Nephron progenitor cell (in vitro differentiated cells): ENCODE data around the gene IER3IP1.
"Not testable (repeated sequence)": the region's sequence is repeated elsewhere in the genome, so short reads cannot be mapped to it uniquely, and the experiment has no call there.

Source experiments
- DNase-seq: peaks from one replicate; pipeline ENCODE4 v3.0.0; 2021
- H3K27ac Mint-ChIP-seq: 2 replicates; pipeline ENCODE4 v1.8.0; 2021; ENCODE audit warnings: mild to moderate bottlenecking, moderate library complexity, mixed read lengths
- H3K27me3 Mint-ChIP-seq: 2 replicates; pipeline ENCODE4 v1.8.0; 2021; ENCODE audit warnings: mild to moderate bottlenecking, low read depth, mixed read lengths; ENCODE audit not compliant: poor library complexity
- H3K36me3 Mint-ChIP-seq: 2 replicates; pipeline ENCODE4 v1.8.0; 2021; ENCODE audit warnings: low read depth, mixed read lengths
- H3K4me1 Mint-ChIP-seq: 2 replicates; pipeline ENCODE4 v1.8.0; 2021; ENCODE audit warnings: mixed read lengths
- H3K4me3 Mint-ChIP-seq: 2 replicates; pipeline ENCODE4 v1.8.0; 2021; ENCODE audit warnings: mild to moderate bottlenecking, moderate library complexity, mixed read lengths
- H3K9me3 Mint-ChIP-seq: 2 replicates; pipeline ENCODE4 v1.8.0; 2021; ENCODE audit warnings: mild to moderate bottlenecking, moderate library complexity, mixed read lengths
- CTCF ChIP-seq: fragments of 200-600 bp; sonication (generic); IDR thresholded peaks from 2 replicates; pipeline ENCODE4 v1.5.0; 2021; ENCODE audit warnings: antibody characterized with exemption

Gene IER3IP1

DNA sequence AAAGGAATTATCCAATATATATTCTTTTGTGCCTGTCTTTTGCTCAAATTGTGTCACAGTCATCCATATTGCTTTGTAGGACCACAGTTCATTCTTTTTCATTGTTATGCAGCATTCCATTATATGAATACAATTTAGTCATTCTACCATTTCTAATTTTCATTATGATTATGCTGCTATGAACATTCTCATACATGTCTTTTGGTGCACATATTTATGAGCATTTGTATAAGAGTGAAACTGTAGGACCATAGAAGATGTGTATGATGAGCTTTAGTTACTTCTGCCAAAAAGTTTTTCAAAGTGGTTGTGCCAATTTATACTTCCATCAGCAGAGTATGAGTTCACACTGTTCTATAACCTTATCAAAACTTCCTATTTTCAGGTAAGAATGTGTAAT, 7.7 kb downstream of the IER3IP1 start:
- no peak for DNase-seq
- peaks cover 7% of the 10 kb centered on the region for H3K27me3 Mint-ChIP-seq
- H3K4me1 Mint-ChIP-seq, result peaks cover 35% of the 10 kb centered on the region
- H3K9me3 Mint-ChIP-seq, result no peaks in the 10 kb centered on the region
- no peak overlapping the region for H3K27ac Mint-ChIP-seq
- TF ChIP-seq CTCF, result no peak
- no peak overlapping the region for H3K4me3 Mint-ChIP-seq
- H3K36me3 Mint-ChIP-seq, result no peaks in the 10 kb centered on the region

GRCh38 chr18:47166294-47166693, 9.9 kb downstream of the IER3IP1 start:
- Mint-ChIP-seq H3K36me3 (peaks cover 11% of the 10 kb centered on the region), H3K4me3 (peak overlapping the region; percentile 2), H3K9me3 (no peaks in the 10 kb centered on the region), H3K27ac (no peak overlapping the region), H3K27me3 (peaks cover 10% of the 10 kb centered on the region), H3K4me1 (peaks cover 51% of the 10 kb centered on the region)
- peak; percentile 28 for DNase-seq
- no peak for TF ChIP-seq CTCF

DNA sequence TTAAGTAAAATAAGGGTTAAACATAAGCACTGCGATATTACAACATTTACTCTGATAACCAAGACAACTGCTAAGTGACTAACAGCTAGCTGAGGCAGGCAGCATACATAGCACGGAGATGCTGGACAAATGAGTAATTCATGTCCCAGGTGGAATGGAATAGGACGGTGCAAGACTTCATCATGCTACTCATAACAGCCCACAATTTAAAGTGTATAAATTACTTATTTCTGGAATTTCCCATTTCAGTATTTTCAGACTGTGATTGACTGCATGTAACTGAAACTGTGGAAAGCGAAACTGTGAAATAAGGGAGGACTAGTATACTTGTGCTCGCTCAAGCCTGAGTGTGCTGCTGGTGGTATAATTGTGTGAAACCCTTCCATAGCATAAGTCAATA, 12.9 kb downstream of the IER3IP1 start:
- H3K36me3 Mint-ChIP-seq, result peaks cover 29% of the 10 kb centered on the region
- no peak for DNase-seq
- no peak overlapping the region for H3K27ac Mint-ChIP-seq

DNA sequence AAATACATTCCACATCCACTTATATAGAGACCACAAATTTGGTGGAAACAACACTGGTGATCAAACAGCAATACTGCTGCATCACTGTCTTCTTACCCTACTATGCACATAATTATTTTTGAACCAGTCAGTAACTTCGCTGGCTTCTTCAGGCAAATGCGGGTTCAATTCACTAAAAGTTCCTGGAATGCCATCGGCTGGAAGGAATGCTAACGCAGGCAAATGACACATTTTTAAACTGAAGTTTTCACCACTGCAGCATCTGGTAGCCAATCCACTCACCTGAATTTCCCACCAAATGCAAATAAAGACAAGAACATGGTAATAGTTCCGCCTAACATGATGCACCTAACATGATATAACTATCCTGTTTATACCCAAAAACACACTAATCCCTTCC, 15.9 kb downstream of the IER3IP1 start:
- Mint-ChIP-seq H3K4me1 (peaks cover 28% of the 10 kb centered on the region), H3K27me3 (peaks cover 3% of the 10 kb centered on the region)
- no peak for DNase-seq

More for the DNA sequence above, 12.9 kb downstream of the IER3IP1 start:
- no peak for TF ChIP-seq CTCF
- Mint-ChIP-seq H3K27me3 (peaks cover 3% of the 10 kb centered on the region), H3K4me3 (no peak overlapping the region), H3K4me1 (peaks cover 47% of the 10 kb centered on the region), H3K9me3 (no peaks in the 10 kb centered on the region)

GRCh38 chr18:47158404-47158803, 17.8 kb downstream of the IER3IP1 start:
- not testable (repeated sequence) for DNase-seq, H3K9me3 Mint-ChIP-seq, H3K4me3 Mint-ChIP-seq, H3K27ac Mint-ChIP-seq, H3K27me3 Mint-ChIP-seq
- H3K4me1 Mint-ChIP-seq, result peaks cover 15% of the 10 kb centered on the region
- H3K36me3 Mint-ChIP-seq, result peaks cover 41% of the 10 kb centered on the region

More for the DNA sequence above, 15.9 kb downstream of the IER3IP1 start:
- H3K9me3 Mint-ChIP-seq, result no peaks in the 10 kb centered on the region
- peaks cover 39% of the 10 kb centered on the region for H3K36me3 Mint-ChIP-seq
- TF ChIP-seq CTCF, result no peak
- no peak overlapping the region for H3K4me3 Mint-ChIP-seq
- no peak overlapping the region for H3K27ac Mint-ChIP-seq

GRCh38 chr18:47151439-47151838, 24.7 kb downstream of the IER3IP1 start:
- Mint-ChIP-seq H3K36me3 (peaks cover 22% of the 10 kb centered on the region), H3K4me3 (peak overlapping the region; percentile 98), H3K9me3 (no peaks in the 10 kb centered on the region), H3K27ac (peak overlapping the region; percentile 98), H3K4me1 (peaks cover 32% of the 10 kb centered on the region), H3K27me3 (no peaks in the 10 kb centered on the region)
- no peak for DNase-seq
- no peak for TF ChIP-seq CTCF
